Activated CD4-positive, alpha-beta T cell treated with anti-CD3 and anti-CD28 coated beads, Interleukin-2, amount 50 U/mL, for 24 hours (primary cell): ENCODE results near the gene TSPYL2.

Source experiments
- DNase-seq, 2 donors: peaks; one replicate each; pipeline ENCODE4 v3.0.0-alpha.2; 2020; ENCODE audit warnings: low read depth in 1 of 2, low spot score in 1 of 2

The TSPYL2 gene

GRCh38 chrX:53122013-53122412 is 39.8 kb downstream of the TSPYL2 start:
- no peak for DNase-seq

DNA sequence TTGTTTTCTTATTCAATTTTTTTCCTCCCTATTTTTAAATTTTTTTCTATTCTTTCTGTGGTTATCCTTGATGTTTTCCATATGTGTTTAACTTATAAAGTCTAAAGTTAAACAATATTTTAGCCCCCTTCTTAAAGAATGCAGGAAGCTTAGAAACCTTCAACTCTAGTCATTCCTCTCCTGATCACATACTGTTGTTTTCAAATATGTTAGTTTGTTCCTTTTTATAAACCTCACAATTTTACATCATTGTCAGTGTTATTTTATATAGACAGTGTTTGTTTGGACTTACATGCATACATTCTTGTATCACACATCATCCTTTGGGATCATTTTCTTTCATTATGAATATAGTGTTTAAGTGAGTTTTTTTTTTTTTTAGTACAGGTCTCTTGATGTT is 43.3 kb downstream of the TSPYL2 start:
- no peak for DNase-seq

- no peak for DNase-seq
Observed at GRCh38 chrX:53126377-53126776, 44.2 kb downstream of the TSPYL2 start.

DNA sequence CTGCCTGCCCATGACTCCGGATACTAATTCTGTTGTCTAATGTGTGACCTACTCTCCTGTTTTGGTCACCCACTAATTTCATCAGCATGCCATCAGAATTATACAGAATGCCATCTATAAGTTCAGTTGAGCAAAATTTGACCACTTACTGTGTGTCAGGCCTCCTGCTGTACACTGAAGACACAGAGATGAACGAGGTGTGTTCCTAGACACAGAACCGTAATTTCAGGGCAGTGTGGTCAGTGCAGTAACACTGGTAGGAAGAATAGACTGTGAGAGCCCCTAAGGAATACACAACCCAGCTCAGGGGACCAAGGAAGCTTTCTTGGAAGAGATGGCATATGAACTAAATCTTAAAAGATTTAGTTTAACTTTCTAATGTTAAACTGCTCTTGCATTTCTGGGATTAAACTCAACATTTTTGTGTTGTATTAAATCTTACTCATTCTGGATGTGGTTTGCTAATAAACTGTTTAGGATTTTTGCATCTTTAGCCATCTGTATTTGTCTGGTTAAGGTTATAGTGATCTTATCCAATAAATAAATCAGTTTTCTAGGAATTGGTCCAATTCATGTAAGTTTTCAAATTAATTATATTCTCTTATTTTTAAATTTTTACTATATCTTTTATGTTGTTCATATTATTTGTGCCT is 46.1 kb downstream of the TSPYL2 start:
- DNase-seq = no peak

DNA sequence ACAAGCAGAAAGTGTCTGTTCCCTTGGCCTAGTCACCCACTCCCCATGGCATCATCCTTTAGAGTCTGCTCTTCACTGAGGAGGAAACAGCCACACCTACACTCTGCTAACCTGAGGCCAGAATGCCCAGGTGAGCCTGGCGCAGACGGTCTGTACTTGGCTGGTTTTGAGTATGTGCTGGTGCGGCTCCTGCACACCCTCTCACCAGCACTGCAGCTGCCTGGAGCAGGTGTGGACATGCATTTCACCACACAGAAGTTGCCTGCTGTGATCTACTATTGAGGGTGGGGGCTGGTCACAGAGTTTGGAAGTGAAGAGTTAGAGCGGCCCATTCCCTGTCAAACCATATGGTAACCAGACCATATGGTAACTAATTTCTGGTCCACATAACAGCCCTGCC is 51.2 kb downstream of the TSPYL2 start:
- no peak for DNase-seq

- DNase-seq = no peak
Observed at GRCh38 chrX:53135581-53135980, 53.4 kb downstream of the TSPYL2 start.
